ENCODE data around the gene CCDC134. TPM values are rescaled to one million over a fixed set of nuclear protein-coding genes. Genes with fewer than 3 reads are reported as not detected.
"Not testable (repeated sequence)": the region's sequence is repeated elsewhere in the genome, so short reads cannot be mapped to it uniquely, and the experiment has no call there.

CCDC134 gene
- total RNA-seq, 1 donor from 2014 or later, result 10.3 TPM

DNA sequence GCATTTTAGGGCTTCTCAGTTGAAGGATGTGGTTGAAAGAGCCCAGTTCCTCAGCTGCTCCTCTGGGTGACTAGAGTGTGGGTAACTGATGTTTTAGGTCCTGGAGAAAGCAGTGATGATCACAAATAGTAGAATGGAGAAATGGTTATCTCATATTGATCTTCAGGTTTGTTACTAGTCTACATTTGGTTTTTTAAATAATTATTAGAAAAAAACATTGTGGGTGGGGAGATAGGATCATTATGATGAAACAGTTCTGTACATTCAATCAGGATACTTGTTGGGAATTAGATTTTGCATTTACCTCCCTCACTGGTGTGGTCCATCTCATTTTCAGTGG is 57.4 kb downstream of the CCDC134 start:
- H3K27me3 ChIP-seq (ENCODE audit: control insufficient read depth, insufficient read depth, low read length), result no peaks in the 10 kb centered on the region
- TF ChIP-seq, protein P1, sequence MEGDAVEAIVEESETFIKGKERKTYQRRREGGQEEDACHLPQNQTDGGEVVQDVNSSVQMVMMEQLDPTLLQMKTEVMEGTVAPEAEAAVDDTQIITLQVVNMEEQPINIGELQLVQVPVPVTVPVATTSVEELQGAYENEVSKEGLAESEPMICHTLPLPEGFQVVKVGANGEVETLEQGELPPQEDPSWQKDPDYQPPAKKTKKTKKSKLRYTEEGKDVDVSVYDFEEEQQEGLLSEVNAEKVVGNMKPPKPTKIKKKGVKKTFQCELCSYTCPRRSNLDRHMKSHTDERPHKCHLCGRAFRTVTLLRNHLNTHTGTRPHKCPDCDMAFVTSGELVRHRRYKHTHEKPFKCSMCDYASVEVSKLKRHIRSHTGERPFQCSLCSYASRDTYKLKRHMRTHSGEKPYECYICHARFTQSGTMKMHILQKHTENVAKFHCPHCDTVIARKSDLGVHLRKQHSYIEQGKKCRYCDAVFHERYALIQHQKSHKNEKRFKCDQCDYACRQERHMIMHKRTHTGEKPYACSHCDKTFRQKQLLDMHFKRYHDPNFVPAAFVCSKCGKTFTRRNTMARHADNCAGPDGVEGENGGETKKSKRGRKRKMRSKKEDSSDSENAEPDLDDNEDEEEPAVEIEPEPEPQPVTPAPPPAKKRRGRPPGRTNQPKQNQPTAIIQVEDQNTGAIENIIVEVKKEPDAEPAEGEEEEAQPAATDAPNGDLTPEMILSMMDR (IDR thresholded peaks at IDR 0.05; ENCODE audit: insufficient read depth, low read length, poor library complexity, severe bottlenecking), result no peak

DNA sequence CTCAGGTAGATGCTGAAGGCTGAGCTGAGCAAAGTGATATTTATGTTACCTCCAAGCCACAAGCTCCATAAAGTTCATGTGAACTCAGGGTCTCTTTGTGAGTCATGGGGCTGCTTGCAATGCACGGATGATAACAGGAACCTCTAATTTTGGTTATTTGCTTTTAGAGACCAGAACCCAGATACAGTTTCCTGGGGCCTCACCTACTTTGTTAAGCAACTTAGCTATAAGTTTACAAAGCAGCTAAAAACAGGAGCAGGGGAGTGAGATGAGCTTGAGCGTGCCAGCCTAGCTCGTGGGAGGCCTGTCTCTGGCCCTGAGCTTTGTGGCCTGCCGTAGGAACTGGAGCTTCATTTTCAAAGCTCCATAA is 61.7 kb downstream of the CCDC134 start:
- DNase-seq (ENCODE audit: low read depth), result no peak
- no peaks in the 10 kb centered on the region for H3K36me3 ChIP-seq (ENCODE audit: control insufficient read depth, insufficient read depth, low read length)
- H3K4me3 ChIP-seq (ENCODE audit: low read depth, low read length), result no peak overlapping the region
- TF ChIP-seq, protein P1 (IDR thresholded peaks at IDR 0.05; ENCODE audit: insufficient read depth, low read length, poor library complexity, severe bottlenecking), result no peak
- H3K27me3 ChIP-seq (ENCODE audit: control insufficient read depth, insufficient read depth, low read length), result no peaks in the 10 kb centered on the region

More for the DNA sequence above, 57.4 kb downstream of the CCDC134 start:
- Histone ChIP-seq H3K4me3 (ENCODE audit: low read depth, low read length) (no peak overlapping the region), H3K36me3 (ENCODE audit: control insufficient read depth, insufficient read depth, low read length) (no peaks in the 10 kb centered on the region)
- DNase-seq (ENCODE audit: low read depth), result no peak

DNA sequence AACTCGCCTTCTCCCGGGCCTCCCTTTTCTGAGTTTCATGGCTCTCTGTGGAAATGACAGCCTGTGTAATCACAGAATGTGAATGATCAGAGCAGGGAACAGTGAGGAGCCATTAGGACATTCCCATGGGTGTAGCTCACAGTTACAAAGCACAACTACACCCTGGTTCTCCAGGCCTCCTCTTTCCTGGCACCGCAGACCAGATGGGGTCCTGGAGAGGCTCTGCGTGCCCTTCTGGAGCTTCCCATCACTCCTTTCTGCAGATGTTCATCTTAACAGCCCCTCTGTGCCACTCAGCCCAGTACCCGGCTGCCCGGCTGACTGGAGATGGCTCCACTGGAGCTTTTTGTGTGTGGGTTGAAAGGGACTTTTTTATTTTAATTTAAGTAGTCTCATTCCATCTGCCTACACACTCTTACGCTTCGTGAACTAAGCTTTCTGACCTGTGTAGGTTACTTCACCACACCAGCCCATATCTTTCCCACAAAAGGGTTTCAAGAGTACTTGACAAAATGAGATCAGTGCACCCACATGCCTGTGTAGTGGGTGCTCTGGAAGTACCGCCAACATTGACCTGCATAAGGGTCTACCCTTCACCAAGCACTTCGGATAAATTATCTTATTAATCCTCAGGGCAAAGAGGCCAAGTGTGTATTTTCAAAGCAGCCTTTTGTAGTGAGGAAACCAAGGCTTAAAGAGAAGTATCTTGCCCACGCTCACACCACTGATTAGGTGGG is 62.2 kb downstream of the CCDC134 start:
- DNase-seq (ENCODE audit: low read depth), result no peak
- H3K4me3 ChIP-seq (ENCODE audit: low read depth, low read length), result no peak overlapping the region
- peaks cover under 1% of the 10 kb centered on the region for H3K36me3 ChIP-seq (ENCODE audit: control insufficient read depth, insufficient read depth, low read length)
- H3K27me3 ChIP-seq (ENCODE audit: control insufficient read depth, insufficient read depth, low read length), result no peaks in the 10 kb centered on the region
- TF ChIP-seq, protein P1 (IDR thresholded peaks at IDR 0.05; ENCODE audit: insufficient read depth, low read length, poor library complexity, severe bottlenecking), result no peak

- H3K27me3 ChIP-seq (ENCODE audit: control insufficient read depth, insufficient read depth, low read length), result no peaks in the 10 kb centered on the region
- H3K4me3 ChIP-seq (ENCODE audit: low read depth, low read length), result no peak overlapping the region
- DNase-seq (ENCODE audit: low read depth), result no peak
- peaks cover 1% of the 10 kb centered on the region for H3K36me3 ChIP-seq (ENCODE audit: control insufficient read depth, insufficient read depth, low read length)
- TF ChIP-seq, protein P1 (IDR thresholded peaks at IDR 0.05; ENCODE audit: insufficient read depth, low read length, poor library complexity, severe bottlenecking), result no peak
Observed at GRCh38 chr22:41863472-41863871, 63.0 kb downstream of the CCDC134 start.

DNA sequence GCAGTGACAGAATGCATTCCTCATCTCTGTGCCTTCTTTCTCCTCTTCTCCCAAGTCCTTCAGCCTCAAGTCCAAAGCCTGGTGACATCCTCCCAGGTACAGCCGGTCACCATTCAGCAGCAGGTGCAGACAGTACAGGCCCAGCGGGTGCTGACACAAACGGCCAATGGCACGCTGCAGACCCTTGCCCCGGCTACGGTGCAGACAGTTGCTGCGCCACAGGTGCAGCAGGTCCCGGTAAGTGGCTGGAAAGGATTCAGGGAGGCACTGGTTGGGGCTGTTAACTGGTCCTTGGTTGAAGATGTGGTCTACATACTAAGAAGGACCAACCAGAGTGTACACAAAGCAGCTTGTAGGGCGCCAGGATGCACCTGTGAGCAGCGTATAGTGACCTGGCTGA is 68.1 kb downstream of the CCDC134 start:
- Histone ChIP-seq H3K4me3 (ENCODE audit: low read depth, low read length) (no peak overlapping the region), H3K36me3 (ENCODE audit: control insufficient read depth, insufficient read depth, low read length) (peaks cover 3% of the 10 kb centered on the region), H3K27me3 (ENCODE audit: control insufficient read depth, insufficient read depth, low read length) (no peaks in the 10 kb centered on the region)
- DNase-seq (ENCODE audit: low read depth), result no peak
- TF ChIP-seq, protein P1 (IDR thresholded peaks at IDR 0.05; ENCODE audit: insufficient read depth, low read length, poor library complexity, severe bottlenecking), result no peak

- not testable (repeated sequence) for DNase-seq (ENCODE audit: low read depth)
Observed at GRCh38 chr22:41870081-41870480, 69.6 kb downstream of the CCDC134 start.

More at GRCh38 chr22:41870081-41870480, 69.6 kb downstream of the CCDC134 start:
- H3K27me3 ChIP-seq (ENCODE audit: control insufficient read depth, insufficient read depth, low read length); H3K36me3 ChIP-seq (ENCODE audit: control insufficient read depth, insufficient read depth, low read length); H3K4me3 ChIP-seq (ENCODE audit: low read depth, low read length): not testable (repeated sequence)

Measured in kidney epithelial cell (primary cell).